Trophoblast cell (in vitro differentiated cells and primary cell): ENCODE data around the gene UBL4A.

Source experiments
- DNase-seq, 2 donors: peaks; one replicate each; pipeline ENCODE4 v3.0.0-alpha.2; 2016
- H2AFZ ChIP-seq: 2 replicates; pipeline ENCODE4 v1.6.1; 2013; ENCODE audit warnings: low read length, moderate library complexity, mild to moderate bottlenecking; ENCODE audit not compliant: insufficient read depth, poor library complexity
- H2AK5ac ChIP-seq: 2 replicates; pipeline ENCODE4 v1.6.1; 2013; ENCODE audit warnings: mild to moderate bottlenecking, low read length
- H2BK120ac ChIP-seq: 2 replicates; pipeline ENCODE4 v1.6.1; 2013; ENCODE audit warnings: low read length, mild to moderate bottlenecking, moderate library complexity; ENCODE audit not compliant: insufficient read depth, poor library complexity
- H2BK12ac ChIP-seq: 2 replicates; pipeline ENCODE4 v1.6.1; 2013; ENCODE audit warnings: mild to moderate bottlenecking, low read length, moderate library complexity
- H2BK5ac ChIP-seq: 2 replicates; pipeline ENCODE4 v1.6.1; 2013; ENCODE audit warnings: low read length, low read depth, moderate library complexity, mild to moderate bottlenecking; ENCODE audit not compliant: poor library complexity
- H3K14ac ChIP-seq: 2 replicates; pipeline ENCODE4 v1.6.1; 2013; ENCODE audit warnings: mild to moderate bottlenecking, low read length
- H3K18ac ChIP-seq: 2 replicates; pipeline ENCODE4 v1.6.1; 2013; ENCODE audit warnings: mild to moderate bottlenecking, low read length
- H3K23ac ChIP-seq: 2 replicates; pipeline ENCODE4 v1.6.1; 2013; ENCODE audit warnings: low read length
- H3K27ac ChIP-seq: 2 replicates; pipeline ENCODE4 v1.5.1; 2013; ENCODE audit warnings: low read depth, mild to moderate bottlenecking, inconsistent platforms, low read length, moderate library complexity
- H3K27me3 ChIP-seq: 2 replicates; pipeline ENCODE4 v1.6.1; 2013; ENCODE audit warnings: inconsistent platforms, mild to moderate bottlenecking, low read length, moderate library complexity; ENCODE audit not compliant: insufficient read depth
- H3K36me3 ChIP-seq, 2 experiments: 1 replicate in 1 of 2; 2 replicates in 1 of 2; pipeline ENCODE4 v1.6.1; 2013; ENCODE audit warnings: low read length in 2 of 2, mild to moderate bottlenecking in 2 of 2, moderate library complexity in 1 of 2; ENCODE audit not compliant: insufficient read depth in 2 of 2, control insufficient read depth in 1 of 2
- H3K4ac ChIP-seq: 2 replicates; pipeline ENCODE4 v1.6.1; 2013; ENCODE audit warnings: low read depth, mild to moderate bottlenecking, low read length, moderate library complexity
- H3K4me1 ChIP-seq, 2 experiments: 1 replicate in 1 of 2; 2 replicates in 1 of 2; pipeline ENCODE4 v1.6.1; 2013; ENCODE audit warnings: low read length in 2 of 2, mild to moderate bottlenecking in 2 of 2, moderate library complexity in 1 of 2; ENCODE audit not compliant: insufficient read depth in 2 of 2, control insufficient read depth in 1 of 2
- H3K4me2 ChIP-seq: 2 replicates; pipeline ENCODE4 v1.6.1; 2013; ENCODE audit warnings: inconsistent platforms, mild to moderate bottlenecking, low read length, moderate library complexity
- H3K4me3 ChIP-seq: 2 replicates; pipeline ENCODE4 v1.5.1; 2013; ENCODE audit warnings: mild to moderate bottlenecking, low read depth, low read length, inconsistent platforms
- H3K79me1 ChIP-seq: one replicate; pipeline ENCODE4 v1.6.1; 2013; ENCODE audit warnings: low read length
- H3K79me2 ChIP-seq: 2 replicates; pipeline ENCODE4 v1.6.1; 2013; ENCODE audit warnings: low read length, mild to moderate bottlenecking; ENCODE audit not compliant: control insufficient read depth, insufficient read depth, poor library complexity
- H3K9ac ChIP-seq: 2 replicates; pipeline ENCODE4 v1.6.1; 2013; ENCODE audit warnings: mild to moderate bottlenecking, low read length
- H3K9me3 ChIP-seq: 2 replicates; pipeline ENCODE4 v1.6.1; 2013; ENCODE audit warnings: low read depth, mild to moderate bottlenecking, control low read depth, inconsistent platforms, low read length; ENCODE audit not compliant: insufficient read depth
- H4K12ac ChIP-seq: 2 replicates; pipeline ENCODE4 v1.6.1; 2013; ENCODE audit warnings: low read depth, mild to moderate bottlenecking, low read length, moderate library complexity
- H4K8ac ChIP-seq: 2 replicates; pipeline ENCODE4 v1.6.1; 2013; ENCODE audit warnings: low read depth, mild to moderate bottlenecking, low read length, moderate library complexity
- H4K91ac ChIP-seq: one replicate; pipeline ENCODE4 v1.6.1; 2013; ENCODE audit warnings: low read depth, mild to moderate bottlenecking, low read length, moderate library complexity
- WGBS: extraction: QIAGEN DNeasy Blood & Tissue Kit; methylation state at CpG from one replicate; pipeline ENCODE4 v1.1.7; 2013; ENCODE audit warnings: missing lambda C conversion rate; ENCODE audit not compliant: insufficient read length, insufficient coverage; ENCODE audit errors: extremely low coverage; 5-methylcytosine and 5-hydroxymethylcytosine counted together

The UBL4A gene

GRCh38 chrX:154490414-154491083 is 4.1 kb upstream of the UBL4A start, which contains the start of gene SLC10A3:
TSS of gene SLC10A3 (minus strand) at chrX:154490629. CDS start at chrX:154488940, 1,689 bp downstream.
- H3K18ac ChIP-seq, result peak within 1 kb of the TSS; percentile 86
- H3K4me2 ChIP-seq, result peak within 1 kb of the TSS; percentile 87
- peak within 1 kb of the TSS; percentile 94 for H2BK120ac ChIP-seq
- peak within 1 kb of the TSS; percentile 50 for H2BK12ac ChIP-seq
- H4K12ac ChIP-seq, result peak within 1 kb of the TSS; percentile 59
- H3K79me1 ChIP-seq, result peaks cover 17% of the 10 kb centered on the region
- peaks cover 1% of the 10 kb centered on the region for H3K9me3 ChIP-seq
- H2AFZ ChIP-seq, result no peak within 1 kb of the TSS
- peak within 1 kb of the TSS; percentile 92 for H4K91ac ChIP-seq
- peaks cover 15 to 16% of the 10 kb centered on the region in 2 experiments for H3K36me3 ChIP-seq
- H3K9ac ChIP-seq, result peak within 1 kb of the TSS; percentile 84
- H3K27me3 ChIP-seq, result no peaks in the 10 kb centered on the region
- peak within 1 kb of the TSS; percentile 68 for H3K4me3 ChIP-seq
- H3K4ac ChIP-seq, result peak within 1 kb of the TSS; percentile 52
- H4K8ac ChIP-seq, result peak within 1 kb of the TSS; percentile 97
- H3K4me1 ChIP-seq, result peaks cover 18 to 20% of the 10 kb centered on the region in 2 experiments
- whole genome bisulfite sequencing, result no CpG with 5 or more reads among the region's 71 CpGs
- DNase-seq, result peak; percentile 90 to 91
- peak within 1 kb of the TSS; percentile 88 for H2BK5ac ChIP-seq
- H3K14ac ChIP-seq, result peak within 1 kb of the TSS; percentile 78
- peak within 1 kb of the TSS; percentile 28 for H2AK5ac ChIP-seq
- H3K79me2 ChIP-seq, result peaks cover 16% of the 10 kb centered on the region
- H3K27ac ChIP-seq, result peak within 1 kb of the TSS; percentile 92
- H3K23ac ChIP-seq, result no peak within 1 kb of the TSS

GRCh38 chrX:154490021-154490413 is 3.6 kb upstream of the UBL4A start:
- H4K12ac ChIP-seq, result peak overlapping the region; percentile 59
- peak overlapping the region; percentile 92 for H4K91ac ChIP-seq
- H3K27ac ChIP-seq, result peak overlapping the region; percentile 78
- H3K4me3 ChIP-seq, result peak overlapping the region; percentile 68
- peaks cover 1% of the 10 kb centered on the region for H3K9me3 ChIP-seq
- peak overlapping the region; percentile 79 for H3K9ac ChIP-seq
- peak overlapping the region; percentile 78 for H2BK5ac ChIP-seq
- peaks cover 16% of the 10 kb centered on the region for H3K79me2 ChIP-seq
- H3K4me2 ChIP-seq, result peak overlapping the region; percentile 87
- peak overlapping the region; percentile 58 for H4K8ac ChIP-seq
- no peak overlapping the region for H2AFZ ChIP-seq
- no peaks in the 10 kb centered on the region for H3K27me3 ChIP-seq
- peak overlapping the region; percentile 36 for H3K14ac ChIP-seq
- H3K18ac ChIP-seq, result peak overlapping the region; percentile 32
- H2BK120ac ChIP-seq, result peak overlapping the region; percentile 18
- no peak overlapping the region for H2BK12ac ChIP-seq
- peaks cover 20 to 22% of the 10 kb centered on the region in 2 experiments for H3K4me1 ChIP-seq
- no peak overlapping the region for H3K23ac ChIP-seq
- H2AK5ac ChIP-seq, result peak overlapping the region; percentile 28
- H3K79me1 ChIP-seq, result peaks cover 17% of the 10 kb centered on the region
- peak overlapping the region; percentile 34 for H3K4ac ChIP-seq
- WGBS, result no CpG with 5 or more reads among the region's 19 CpGs
- peaks cover 21 to 22% of the 10 kb centered on the region in 2 experiments for H3K36me3 ChIP-seq
- peak in 1 of 2 donors; percentile 13 for DNase-seq

GRCh38 chrX:154489182-154489581 is 2.8 kb upstream of the UBL4A start:
- WGBS, result no CpG with 5 or more reads among the region's 4 CpGs
- H3K14ac ChIP-seq, result no peak overlapping the region
- H3K79me2 ChIP-seq, result peaks cover 16% of the 10 kb centered on the region

GRCh38 chrX:154488336-154489075 is 2.1 kb upstream of the UBL4A start:
- no CpG with 5 or more reads among the region's 20 CpGs for WGBS
- no peak overlapping the region for H2BK5ac ChIP-seq
- peaks cover 20 to 22% of the 10 kb centered on the region in 2 experiments for H3K4me1 ChIP-seq
- no peak overlapping the region for H3K14ac ChIP-seq
- DNase-seq, result no peak
- H3K4ac ChIP-seq, result no peak overlapping the region
- peaks cover 1% of the 10 kb centered on the region for H3K9me3 ChIP-seq
- no peak overlapping the region for H3K4me3 ChIP-seq
- no peak overlapping the region for H4K12ac ChIP-seq
- no peak overlapping the region for H2BK12ac ChIP-seq
- peaks cover 31 to 34% of the 10 kb centered on the region in 2 experiments for H3K36me3 ChIP-seq
- no peak overlapping the region for H3K4me2 ChIP-seq
- H3K18ac ChIP-seq, result no peak overlapping the region
- H3K27ac ChIP-seq, result no peak overlapping the region
- no peak overlapping the region for H4K8ac ChIP-seq
- H3K79me2 ChIP-seq, result peaks cover 16% of the 10 kb centered on the region
- H2AK5ac ChIP-seq, result no peak overlapping the region
- H3K27me3 ChIP-seq, result no peaks in the 10 kb centered on the region
- H2BK120ac ChIP-seq, result no peak overlapping the region
- H3K9ac ChIP-seq, result no peak overlapping the region
- no peak overlapping the region for H2AFZ ChIP-seq
- H4K91ac ChIP-seq, result no peak overlapping the region
- no peak overlapping the region for H3K23ac ChIP-seq
- H3K79me1 ChIP-seq, result peaks cover 17% of the 10 kb centered on the region

More at GRCh38 chrX:154489182-154489581, 2.8 kb upstream of the UBL4A start:
- Histone ChIP-seq H2AK5ac (no peak overlapping the region), H3K79me1 (peaks cover 17% of the 10 kb centered on the region), H2AFZ (no peak overlapping the region), H2BK12ac (peak overlapping the region; percentile 35), H3K4me1 (peaks cover 20 to 22% of the 10 kb centered on the region in 2 experiments), H3K27me3 (no peaks in the 10 kb centered on the region), H3K9me3 (peaks cover 1% of the 10 kb centered on the region), H3K27ac (no peak overlapping the region), H3K4ac (peak overlapping the region; percentile 43), H3K36me3 (peaks cover 29 to 30% of the 10 kb centered on the region in 2 experiments), H3K9ac (no peak overlapping the region), H3K23ac (no peak overlapping the region), H2BK120ac (no peak overlapping the region), H3K18ac (no peak overlapping the region), H2BK5ac (no peak overlapping the region), H3K4me2 (peak overlapping the region; percentile 87), H3K4me3 (no peak overlapping the region), H4K91ac (no peak overlapping the region), H4K12ac (peak overlapping the region; percentile 60), H4K8ac (no peak overlapping the region)
- no peak for DNase-seq
